DMS 273 treated with DMSO at 0.1 percent for 48 hours (cell line): ENCODE results near the gene HAPLN1.
"Not testable (repeated sequence)": the region's sequence is repeated elsewhere in the genome, so short reads cannot be mapped to it uniquely, and the experiment has no call there.

ENCODE experiments used
- DNase-seq: peaks from one replicate; lab custom pipeline; 2025; lab: John Stamatoyannopoulos, UW

HAPLN1 gene

GRCh38 chr5:83720836-83721537 is at the start of gene HAPLN1:
Gene HAPLN1 (minus strand): TSS chr5:83720855. CDS start chr5:83673523, 47,332 bp downstream.
- no peak for DNase-seq

GRCh38 chr5:83767409-83767992 is 46.8 kb upstream of the HAPLN1 start:
- DNase-seq: no peak

- DNase-seq: no peak
These were observed 43.4 kb upstream of the HAPLN1 start for GRCh38 chr5:83764101-83764500.

- no peak for DNase-seq
These were observed 39.9 kb upstream of the HAPLN1 start for GRCh38 chr5:83760579-83760978.

- no peak for DNase-seq
These were observed 32.0 kb upstream of the HAPLN1 start for GRCh38 chr5:83752700-83753099.

GRCh38 chr5:83751201-83751600 is 30.5 kb upstream of the HAPLN1 start:
- no peak for DNase-seq

GRCh38 chr5:83750749-83751148 is 30.1 kb upstream of the HAPLN1 start:
- DNase-seq: no peak

- no peak for DNase-seq
These were observed 25.2 kb upstream of the HAPLN1 start for GRCh38 chr5:83745816-83746215.

- DNase-seq: no peak
These were observed 24.2 kb upstream of the HAPLN1 start for GRCh38 chr5:83744821-83745220.

GRCh38 chr5:83742089-83742488 is 21.4 kb upstream of the HAPLN1 start:
- DNase-seq: no peak

- DNase-seq: no peak
These were observed 20.9 kb upstream of the HAPLN1 start for GRCh38 chr5:83741571-83741970.

GRCh38 chr5:83740741-83741140 is 20.1 kb upstream of the HAPLN1 start:
- DNase-seq: no peak

GRCh38 chr5:83736169-83736568 is 15.5 kb upstream of the HAPLN1 start:
- DNase-seq: not testable (repeated sequence)

GRCh38 chr5:83735058-83735457 is 14.4 kb upstream of the HAPLN1 start:
- DNase-seq: not testable (repeated sequence)

GRCh38 chr5:83731638-83732037 is 11.0 kb upstream of the HAPLN1 start:
- DNase-seq: no peak

- no peak for DNase-seq
These were observed 8.7 kb upstream of the HAPLN1 start for GRCh38 chr5:83729362-83729761.

GRCh38 chr5:83726912-83727311 is 6.3 kb upstream of the HAPLN1 start:
- no peak for DNase-seq

GRCh38 chr5:83724935-83725334 is 4.3 kb upstream of the HAPLN1 start:
- no peak for DNase-seq

GRCh38 chr5:83724001-83724400 is 3.3 kb upstream of the HAPLN1 start:
- DNase-seq: no peak

- DNase-seq: no peak
These were observed 2.4 kb upstream of the HAPLN1 start for GRCh38 chr5:83723031-83723430.

GRCh38 chr5:83721953-83722901 is 1.6 kb upstream of the HAPLN1 start:
- DNase-seq: peak; percentile 48

- DNase-seq: no peak
These were observed 1.6 kb downstream of the HAPLN1 start for GRCh38 chr5:83718936-83719495.
